ENCODE data around the gene ARHGEF7. TPM values are rescaled to one million over a fixed set of nuclear protein-coding genes. Genes with fewer than 3 reads are reported as not detected.

The ARHGEF7 gene
- total RNA-seq, 1 donor from 2014 or later: 63.2 TPM

- Histone ChIP-seq H3K4me3 (no peak overlapping the region), H3K36me3 (peaks cover 52% of the 10 kb centered on the region), H3K4me1 (no peaks in the 10 kb centered on the region), H3K9me3 (no peaks in the 10 kb centered on the region), H3K27ac (no peak overlapping the region), H3K27me3 (no peaks in the 10 kb centered on the region)
- intact Hi-C loops (cut with DNase I): no loop called here
- no peak for DNase-seq
- no peak for TF ChIP-seq CTCF (IDR thresholded peaks at IDR 0.05)
- no peak for ATAC-seq
Observed at GRCh38 chr13:111241862-111242261, 126.8 kb downstream of the ARHGEF7 start.

- no peak for ATAC-seq
- no peak overlapping the region for H3K4me3 ChIP-seq
- no peak for DNase-seq
- peaks cover 57% of the 10 kb centered on the region for H3K36me3 ChIP-seq
- H3K27me3 ChIP-seq: no peaks in the 10 kb centered on the region
- no peaks in the 10 kb centered on the region for H3K9me3 ChIP-seq
- intact Hi-C loops (cut with DNase I): no loop called here
- H3K27ac ChIP-seq: no peak overlapping the region
- no peaks in the 10 kb centered on the region for H3K4me1 ChIP-seq
- no peak for TF ChIP-seq CTCF (IDR thresholded peaks at IDR 0.05)
Observed at GRCh38 chr13:111242585-111242984, 127.5 kb downstream of the ARHGEF7 start.

- H3K27me3 ChIP-seq: no peaks in the 10 kb centered on the region
- no peak for TF ChIP-seq CTCF (IDR thresholded peaks at IDR 0.05)
- H3K4me1 ChIP-seq: no peaks in the 10 kb centered on the region
- no peak overlapping the region for H3K27ac ChIP-seq
- no peaks in the 10 kb centered on the region for H3K9me3 ChIP-seq
- DNase-seq: no peak
- intact Hi-C loops (cut with DNase I): no loop called here
- no peak overlapping the region for H3K4me3 ChIP-seq
- H3K36me3 ChIP-seq: peaks cover 60% of the 10 kb centered on the region
- no peak for ATAC-seq
Observed at GRCh38 chr13:111243981-111244380, 128.9 kb downstream of the ARHGEF7 start.

- Histone ChIP-seq H3K36me3 (peaks cover 68% of the 10 kb centered on the region), H3K4me3 (no peak overlapping the region), H3K9me3 (no peaks in the 10 kb centered on the region), H3K27ac (no peak overlapping the region), H3K27me3 (no peaks in the 10 kb centered on the region), H3K4me1 (no peaks in the 10 kb centered on the region)
- no peak for TF ChIP-seq CTCF (IDR thresholded peaks at IDR 0.05)
- intact Hi-C loops (cut with DNase I): no loop called here
- no peak for ATAC-seq
- no peak for DNase-seq
Observed at GRCh38 chr13:111245576-111246384, 130.7 kb downstream of the ARHGEF7 start.

DNA sequence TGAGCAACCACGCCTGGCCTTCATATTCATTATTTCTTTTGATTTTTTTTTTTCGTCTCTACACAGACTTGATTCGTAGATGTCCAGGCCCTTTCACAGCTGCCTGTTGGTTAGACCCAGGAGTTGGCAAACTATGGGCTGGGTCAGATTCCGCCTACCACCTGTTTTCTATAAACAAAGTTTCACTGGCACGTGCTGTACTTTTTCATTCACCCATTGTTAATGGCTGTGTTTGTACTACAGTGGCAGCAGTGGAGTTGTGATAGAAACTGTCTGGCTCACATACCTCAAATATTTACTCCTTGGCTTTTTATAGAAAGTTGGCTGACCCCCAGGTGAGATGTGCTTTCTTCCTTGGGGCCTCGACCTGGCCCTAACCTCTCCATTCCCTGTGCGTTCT lies 132.4 kb downstream of the ARHGEF7 start:
- no peak for DNase-seq
- H3K9me3 ChIP-seq: no peaks in the 10 kb centered on the region
- ATAC-seq: peak; percentile 66
- intact Hi-C loops (cut with DNase I): no loop called here
- peaks cover 6% of the 10 kb centered on the region for H3K4me1 ChIP-seq
- no peak overlapping the region for H3K27ac ChIP-seq
- H3K27me3 ChIP-seq: no peaks in the 10 kb centered on the region
- H3K36me3 ChIP-seq: peaks cover 62% of the 10 kb centered on the region
- TF ChIP-seq CTCF (IDR thresholded peaks at IDR 0.05): no peak
- no peak overlapping the region for H3K4me3 ChIP-seq
